ENCODE data around the gene RXRG. TPM values are rescaled to one million over a fixed set of nuclear protein-coding genes. Genes with fewer than 3 reads are reported as not detected.
"Not testable (repeated sequence)": the region's sequence is repeated elsewhere in the genome, so short reads cannot be mapped to it uniquely, and the experiment has no call there.

The RXRG gene
- polyA plus RNA-seq, 1 donor = 1.5 TPM

GRCh38 chr1:165474196-165474595 lies 29.3 kb upstream of the RXRG start:
- H3K4me1 ChIP-seq (ENCODE audit: control insufficient read depth, insufficient read depth, low read length) = no peaks in the 10 kb centered on the region
- H3K27ac ChIP-seq (ENCODE audit: low read length) = no peak overlapping the region
- no peak for DNase-seq
- no peak overlapping the region for H3K4me3 ChIP-seq (ENCODE audit: low read length)
- H3K9me3 ChIP-seq (ENCODE audit: control insufficient read depth, low read depth, low read length) = no peaks in the 10 kb centered on the region
- WGBS (ENCODE audit: insufficient coverage, low lambda C conversion rate) = 100% methylated on average over 2 of the region's 2 CpGs
- H3K36me3 ChIP-seq (ENCODE audit: control insufficient read depth, insufficient read depth, low read length) = no peaks in the 10 kb centered on the region
- H3K27me3 ChIP-seq (ENCODE audit: control insufficient read depth, insufficient read depth, low read length) = no peaks in the 10 kb centered on the region

- no CpG with 5 or more reads among the region's 4 CpGs for WGBS (ENCODE audit: insufficient coverage, low lambda C conversion rate)
- Histone ChIP-seq H3K4me1 (ENCODE audit: control insufficient read depth, insufficient read depth, low read length) (no peaks in the 10 kb centered on the region), H3K36me3 (ENCODE audit: control insufficient read depth, insufficient read depth, low read length) (no peaks in the 10 kb centered on the region), H3K9me3 (ENCODE audit: control insufficient read depth, low read depth, low read length) (no peaks in the 10 kb centered on the region), H3K27ac (ENCODE audit: low read length) (no peak overlapping the region), H3K27me3 (ENCODE audit: control insufficient read depth, insufficient read depth, low read length) (no peaks in the 10 kb centered on the region), H3K4me3 (ENCODE audit: low read length) (no peak overlapping the region)
- no peak for DNase-seq
Observed at GRCh38 chr1:165473081-165473480, 28.2 kb upstream of the RXRG start.

- no CpG with 5 or more reads among the region's 6 CpGs for WGBS (ENCODE audit: insufficient coverage, low lambda C conversion rate)
- no peak overlapping the region for H3K27ac ChIP-seq (ENCODE audit: low read length)
Observed at GRCh38 chr1:165468726-165469249, 23.9 kb upstream of the RXRG start.

GRCh38 chr1:165468253-165468652 lies 23.3 kb upstream of the RXRG start:
- WGBS (ENCODE audit: insufficient coverage, low lambda C conversion rate) = no CpG with 5 or more reads among the region's 2 CpGs
- DNase-seq = no peak
- Histone ChIP-seq H3K36me3 (ENCODE audit: control insufficient read depth, insufficient read depth, low read length) (no peaks in the 10 kb centered on the region), H3K27me3 (ENCODE audit: control insufficient read depth, insufficient read depth, low read length) (peaks cover 5% of the 10 kb centered on the region), H3K4me1 (ENCODE audit: control insufficient read depth, insufficient read depth, low read length) (no peaks in the 10 kb centered on the region), H3K27ac (ENCODE audit: low read length) (no peak overlapping the region), H3K9me3 (ENCODE audit: control insufficient read depth, low read depth, low read length) (no peaks in the 10 kb centered on the region), H3K4me3 (ENCODE audit: low read length) (no peak overlapping the region)

More at GRCh38 chr1:165468726-165469249, 23.9 kb upstream of the RXRG start:
- H3K9me3 ChIP-seq (ENCODE audit: control insufficient read depth, low read depth, low read length) = no peaks in the 10 kb centered on the region
- H3K27me3 ChIP-seq (ENCODE audit: control insufficient read depth, insufficient read depth, low read length) = peaks cover 5% of the 10 kb centered on the region
- no peak overlapping the region for H3K4me3 ChIP-seq (ENCODE audit: low read length)
- no peaks in the 10 kb centered on the region for H3K36me3 ChIP-seq (ENCODE audit: control insufficient read depth, insufficient read depth, low read length)
- H3K4me1 ChIP-seq (ENCODE audit: control insufficient read depth, insufficient read depth, low read length) = no peaks in the 10 kb centered on the region
- no peak for DNase-seq

- no peak for DNase-seq
- no CpG with 5 or more reads among the region's 7 CpGs for WGBS (ENCODE audit: insufficient coverage, low lambda C conversion rate)
- no peaks in the 10 kb centered on the region for H3K36me3 ChIP-seq (ENCODE audit: control insufficient read depth, insufficient read depth, low read length)
Observed at GRCh38 chr1:165467706-165468105, 22.8 kb upstream of the RXRG start.

GRCh38 chr1:165463978-165464377 lies 19.1 kb upstream of the RXRG start:
- no peak overlapping the region for H3K4me3 ChIP-seq (ENCODE audit: low read length)
- no peak overlapping the region for H3K27ac ChIP-seq (ENCODE audit: low read length)
- no peak for DNase-seq
- no peaks in the 10 kb centered on the region for H3K4me1 ChIP-seq (ENCODE audit: control insufficient read depth, insufficient read depth, low read length)
- no peaks in the 10 kb centered on the region for H3K9me3 ChIP-seq (ENCODE audit: control insufficient read depth, low read depth, low read length)
- H3K36me3 ChIP-seq (ENCODE audit: control insufficient read depth, insufficient read depth, low read length) = no peaks in the 10 kb centered on the region
- WGBS (ENCODE audit: insufficient coverage, low lambda C conversion rate) = no CpG with 5 or more reads among the region's 3 CpGs
- H3K27me3 ChIP-seq (ENCODE audit: control insufficient read depth, insufficient read depth, low read length) = peaks cover 5% of the 10 kb centered on the region

More at GRCh38 chr1:165467706-165468105, 22.8 kb upstream of the RXRG start:
- H3K4me1 ChIP-seq (ENCODE audit: control insufficient read depth, insufficient read depth, low read length) = no peaks in the 10 kb centered on the region
- H3K27me3 ChIP-seq (ENCODE audit: control insufficient read depth, insufficient read depth, low read length) = peaks cover 5% of the 10 kb centered on the region
- no peak overlapping the region for H3K4me3 ChIP-seq (ENCODE audit: low read length)
- no peaks in the 10 kb centered on the region for H3K9me3 ChIP-seq (ENCODE audit: control insufficient read depth, low read depth, low read length)
- H3K27ac ChIP-seq (ENCODE audit: low read length) = no peak overlapping the region

- not testable (repeated sequence) for DNase-seq; H3K27me3 ChIP-seq (ENCODE audit: control insufficient read depth, insufficient read depth, low read length); H3K4me3 ChIP-seq (ENCODE audit: low read length); H3K4me1 ChIP-seq (ENCODE audit: control insufficient read depth, insufficient read depth, low read length); H3K36me3 ChIP-seq (ENCODE audit: control insufficient read depth, insufficient read depth, low read length); H3K9me3 ChIP-seq (ENCODE audit: control insufficient read depth, low read depth, low read length); H3K27ac ChIP-seq (ENCODE audit: low read length)
- WGBS (ENCODE audit: insufficient coverage, low lambda C conversion rate) = no CpG with 5 or more reads among the region's 2 CpGs
Observed at GRCh38 chr1:165459683-165460082, 14.8 kb upstream of the RXRG start.

- 50% methylated on average over 1 of the region's 6 CpGs for WGBS (ENCODE audit: insufficient coverage, low lambda C conversion rate)
- Histone ChIP-seq H3K36me3 (ENCODE audit: control insufficient read depth, insufficient read depth, low read length) (no peaks in the 10 kb centered on the region), H3K4me1 (ENCODE audit: control insufficient read depth, insufficient read depth, low read length) (no peaks in the 10 kb centered on the region), H3K9me3 (ENCODE audit: control insufficient read depth, low read depth, low read length) (no peaks in the 10 kb centered on the region), H3K4me3 (ENCODE audit: low read length) (no peak overlapping the region), H3K27me3 (ENCODE audit: control insufficient read depth, insufficient read depth, low read length) (peaks cover 6% of the 10 kb centered on the region), H3K27ac (ENCODE audit: low read length) (no peak overlapping the region)
- no peak for DNase-seq
Observed at GRCh38 chr1:165456861-165457260, 11.9 kb upstream of the RXRG start.

GRCh38 chr1:165456114-165456513 lies 11.2 kb upstream of the RXRG start:
- H3K4me3 ChIP-seq (ENCODE audit: low read length) = no peak overlapping the region
- H3K36me3 ChIP-seq (ENCODE audit: control insufficient read depth, insufficient read depth, low read length) = no peaks in the 10 kb centered on the region
- no peaks in the 10 kb centered on the region for H3K4me1 ChIP-seq (ENCODE audit: control insufficient read depth, insufficient read depth, low read length)
- peaks cover 6% of the 10 kb centered on the region for H3K27me3 ChIP-seq (ENCODE audit: control insufficient read depth, insufficient read depth, low read length)
- no peaks in the 10 kb centered on the region for H3K9me3 ChIP-seq (ENCODE audit: control insufficient read depth, low read depth, low read length)
- no peak for DNase-seq
- no CpG with 5 or more reads among the region's 1 CpG for WGBS (ENCODE audit: insufficient coverage, low lambda C conversion rate)
- no peak overlapping the region for H3K27ac ChIP-seq (ENCODE audit: low read length)

- Histone ChIP-seq H3K27me3 (ENCODE audit: control insufficient read depth, insufficient read depth, low read length) (peaks cover 6% of the 10 kb centered on the region), H3K36me3 (ENCODE audit: control insufficient read depth, insufficient read depth, low read length) (no peaks in the 10 kb centered on the region), H3K4me3 (ENCODE audit: low read length) (no peak overlapping the region), H3K27ac (ENCODE audit: low read length) (no peak overlapping the region), H3K4me1 (ENCODE audit: control insufficient read depth, insufficient read depth, low read length) (no peaks in the 10 kb centered on the region), H3K9me3 (ENCODE audit: control insufficient read depth, low read depth, low read length) (no peaks in the 10 kb centered on the region)
- DNase-seq = no peak
- WGBS (ENCODE audit: insufficient coverage, low lambda C conversion rate) = 94% methylated on average over 3 of the region's 3 CpGs
Observed at GRCh38 chr1:165455111-165455510, 10.2 kb upstream of the RXRG start.

- Histone ChIP-seq H3K4me1 (ENCODE audit: control insufficient read depth, insufficient read depth, low read length) (no peaks in the 10 kb centered on the region), H3K27me3 (ENCODE audit: control insufficient read depth, insufficient read depth, low read length) (peaks cover 7% of the 10 kb centered on the region), H3K27ac (ENCODE audit: low read length) (no peak overlapping the region), H3K4me3 (ENCODE audit: low read length) (no peak overlapping the region), H3K9me3 (ENCODE audit: control insufficient read depth, low read depth, low read length) (no peaks in the 10 kb centered on the region), H3K36me3 (ENCODE audit: control insufficient read depth, insufficient read depth, low read length) (no peaks in the 10 kb centered on the region)
- no CpG with 5 or more reads among the region's 3 CpGs for WGBS (ENCODE audit: insufficient coverage, low lambda C conversion rate)
- no peak for DNase-seq
Observed at GRCh38 chr1:165454091-165454610, 9.2 kb upstream of the RXRG start.

Measured in large intestine (tissue), 3 donors.